Left lung (tissue), 10 donors: ENCODE results near the gene SLBP. TPM values are rescaled to one million over a fixed set of nuclear protein-coding genes. Genes with fewer than 3 reads are reported as not detected.

ENCODE experiments used
- ATAC-seq: fragments of 200-7000 bp; cut with Tn5 transposase; one replicate; pipeline ENCODE4 v1.9.1; 2020; ENCODE audit warnings: moderate library complexity
- DNase-seq, 4 donors: peaks; one replicate each; pipeline ENCODE4 v3.0.0-alpha.2; 2013 to 2020
- H3K27ac ChIP-seq, 2 donors: fragments of 200-600 bp; sonication (generic) in 1 of 2; one replicate each; pipeline versions ENCODE4 v1.5.0 to v1.8.0; 2020 to 2021
- H3K27me3 ChIP-seq, 2 donors: fragments of 200-600 bp; sonication (generic) in 1 of 2; one replicate each; pipeline versions ENCODE4 v1.5.0 to v1.8.0; 2020 to 2021
- H3K36me3 ChIP-seq, 2 donors: fragments of 200-600 bp; sonication (generic) in 1 of 2; one replicate each; pipeline versions ENCODE4 v1.5.0 to v1.8.0; 2020 to 2021
- H3K4me1 ChIP-seq, 2 donors: fragments of 200-600 bp; one replicate each; pipeline ENCODE4 v1.8.0; 2021
- H3K4me3 ChIP-seq, 2 donors: fragments of 200-600 bp; sonication (generic) in 1 of 2; one replicate each; pipeline versions ENCODE4 v1.5.0 to v1.8.0; 2020 to 2021; ENCODE audit warnings: mild to moderate bottlenecking in 1 of 2
- H3K9me3 ChIP-seq, 2 donors: fragments of 200-600 bp; sonication (generic) in 1 of 2; one replicate each; pipeline versions ENCODE4 v1.5.0 to v1.8.0; 2020 to 2021
- CTCF ChIP-seq, 2 donors: fragments of 200-600 bp; sonication (generic) in 1 of 2; IDR thresholded peaks; one replicate each; pipeline versions ENCODE4 v1.5.0 to v1.8.0; 2021; ENCODE audit warnings: antibody characterized with exemption in 2 of 2
- intact Hi-C, 2 donors: fragments of 100-400 bp; cut with DNase I; formaldehyde crosslinking; loops; one replicate each; pipeline versions ENCODE4 v1.11.2 to v1.14.2; 2022
- polyA plus RNA-seq, 6 donors: library from polyadenylated mRNA; unstranded; fragments of 120-200 nt; gene quantifications; one replicate each; pipeline ENCODE4 v1.2.1, GENCODE V29; 2013; ENCODE audit not compliant: insufficient read length in 6 of 6
- total RNA-seq, 2 donors: library from RNA; stranded (reverse); fragmentation: NEBNext Ultra II Directional; extraction: Animal tissue kit (Norgen Biotek cat#: 25700); gene quantifications; one replicate each; pipeline ENCODE4 v1.2.1, GENCODE V29; 2021
- donor health status: DM: no; HTN: yes; CAD: no.
- donor health status: DM: no; HTN: no; CAD: no.

Gene SLBP
- total and polyA plus RNA-seq, 8 donors = 39.1 to 73.0 (median 60.0) TPM

GRCh38 chr4:1750381-1751154, 38.4 kb upstream of the SLBP start:
- no peak for DNase-seq
- intact Hi-C loops = no loop called here
- TF ChIP-seq CTCF (IDR thresholded peaks at IDR 0.05) = no peak
- H3K36me3 ChIP-seq = no peaks in the 10 kb centered on the region
- no peak overlapping the region for H3K4me3 ChIP-seq
- peaks cover 13 to 28% of the 10 kb centered on the region in 2 donors for H3K4me1 ChIP-seq
- H3K27ac ChIP-seq = no peak overlapping the region
- peaks cover 0 to 19% of the 10 kb centered on the region in 2 donors for H3K27me3 ChIP-seq
- no peaks in the 10 kb centered on the region for H3K9me3 ChIP-seq
- no peak for ATAC-seq

- intact Hi-C loops = loop anchor here in 1 of 2 donors (2.0 to 10.0 kb wide), 2 partner anchors 61 to 145 kb away; no protein-coding TSS in a partner anchor
These were observed 37.7 kb upstream of the SLBP start for GRCh38 chr4:1749826-1750225.

DNA sequence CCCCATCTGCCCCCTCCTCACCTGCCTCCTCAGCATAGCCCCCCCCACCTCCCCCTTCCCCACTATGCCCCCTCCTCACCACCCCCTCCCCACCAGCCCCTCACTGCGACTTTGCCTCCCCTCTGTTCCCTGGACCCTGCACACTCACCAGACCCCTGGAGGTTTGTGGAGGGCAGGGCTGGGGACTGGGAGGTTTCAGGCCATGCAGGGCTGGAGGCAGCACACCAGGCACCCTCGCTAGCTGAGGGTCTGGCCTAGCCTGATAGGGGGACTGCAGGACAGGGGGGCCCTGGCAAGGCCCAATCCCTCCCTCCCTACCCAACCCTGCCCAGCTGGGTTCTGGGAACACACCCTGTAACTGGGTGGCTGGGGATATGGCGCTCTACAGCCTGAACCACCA, 37.3 kb upstream of the SLBP start:
- Histone ChIP-seq H3K9me3 (no peaks in the 10 kb centered on the region), H3K36me3 (peaks cover 0 to 10% of the 10 kb centered on the region in 2 donors), H3K27me3 (peaks cover 0 to 19% of the 10 kb centered on the region in 2 donors), H3K4me3 (no peak overlapping the region), H3K27ac (no peak overlapping the region), H3K4me1 (peaks cover 13 to 28% of the 10 kb centered on the region in 2 donors)
- intact Hi-C loops = loop anchor here in 1 of 2 donors (2.0 to 10.0 kb wide), 2 partner anchors 61 to 145 kb away; no protein-coding TSS in a partner anchor
- no peak for ATAC-seq
- DNase-seq = no peak
- no peak for TF ChIP-seq CTCF (IDR thresholded peaks at IDR 0.05)

More at GRCh38 chr4:1749826-1750225, 37.7 kb upstream of the SLBP start:
- no peak for TF ChIP-seq CTCF (IDR thresholded peaks at IDR 0.05)
- no peak for ATAC-seq
- Histone ChIP-seq H3K4me1 (peaks cover 13 to 28% of the 10 kb centered on the region in 2 donors), H3K27me3 (peaks cover 0 to 19% of the 10 kb centered on the region in 2 donors), H3K27ac (no peak overlapping the region), H3K36me3 (peaks cover 0 to 5% of the 10 kb centered on the region in 2 donors), H3K4me3 (no peak overlapping the region), H3K9me3 (no peaks in the 10 kb centered on the region)
- DNase-seq = no peak

DNA sequence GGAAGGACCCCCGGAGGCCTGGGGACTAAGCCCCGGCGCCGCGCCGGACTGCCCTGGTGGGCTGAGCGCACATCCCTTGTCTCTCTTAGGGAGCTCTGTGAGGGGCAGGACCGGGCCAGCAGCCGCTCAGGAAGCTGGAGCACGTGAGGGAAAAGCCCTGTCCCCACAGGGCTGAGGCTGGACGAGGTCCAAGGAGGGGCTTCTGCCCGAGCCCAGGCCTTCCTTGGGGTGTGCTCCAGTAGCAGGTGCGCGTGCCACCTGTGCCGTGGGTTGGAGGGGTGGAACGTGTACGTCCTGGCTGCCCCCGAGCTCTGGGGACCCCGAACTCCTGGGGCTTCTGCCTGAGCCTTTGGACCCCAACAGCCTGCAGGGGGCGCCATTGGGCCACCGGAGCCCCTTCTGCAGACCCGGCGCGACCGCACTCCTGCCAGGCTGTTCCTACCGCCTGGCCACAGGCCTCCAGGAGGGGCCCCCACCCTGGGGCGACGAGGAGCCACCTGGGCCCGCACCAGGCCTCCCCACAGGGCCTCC, 36.4 kb upstream of the SLBP start:
- DNase-seq = peak; percentile 62 to 92 (median 76)
- no peaks in the 10 kb centered on the region for H3K9me3 ChIP-seq
- H3K4me3 ChIP-seq = no peak overlapping the region
- peaks cover 0 to 19% of the 10 kb centered on the region in 2 donors for H3K27me3 ChIP-seq
- H3K4me1 ChIP-seq = peaks cover 13 to 24% of the 10 kb centered on the region in 2 donors
- intact Hi-C loops = loop anchor here in 1 of 2 donors (2.0 to 10.0 kb wide), 2 partner anchors 62 to 146 kb away; no protein-coding TSS in a partner anchor
- peaks cover 0 to 18% of the 10 kb centered on the region in 2 donors for H3K36me3 ChIP-seq
- ATAC-seq = peak; percentile 58
- no peak overlapping the region for H3K27ac ChIP-seq
- peak; percentile 67 to 77 for TF ChIP-seq CTCF (IDR thresholded peaks at IDR 0.05)

DNA sequence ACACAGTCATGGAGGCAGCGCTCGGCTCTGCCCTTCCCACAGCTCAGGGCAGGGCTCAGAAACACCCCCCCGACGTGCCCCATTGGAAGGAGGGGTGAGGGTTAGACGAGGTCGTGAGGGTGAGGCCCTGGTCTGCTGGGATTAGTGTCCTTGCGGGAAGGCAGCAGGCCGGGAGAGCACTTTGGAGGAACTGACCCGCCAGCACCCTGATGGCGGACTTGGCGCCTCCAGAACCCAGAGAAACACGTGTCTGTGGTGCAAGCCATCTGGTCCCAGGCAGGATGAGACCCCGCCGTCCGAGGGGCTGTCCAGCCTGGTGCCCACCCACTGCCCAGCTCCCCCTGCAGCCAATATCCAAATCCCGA, 35.5 kb upstream of the SLBP start:
- Histone ChIP-seq H3K4me1 (peaks cover 7 to 15% of the 10 kb centered on the region in 2 donors), H3K4me3 (no peak overlapping the region), H3K27ac (no peak overlapping the region), H3K9me3 (no peaks in the 10 kb centered on the region), H3K27me3 (peaks cover 0 to 19% of the 10 kb centered on the region in 2 donors), H3K36me3 (peaks cover 0 to 28% of the 10 kb centered on the region in 2 donors)
- TF ChIP-seq CTCF (IDR thresholded peaks at IDR 0.05) = no peak
- intact Hi-C loops = loop anchor here in 1 of 2 donors (10.0 kb wide), 1 partner anchor 147 kb away; no protein-coding TSS in a partner anchor
- DNase-seq = no peak
- no peak for ATAC-seq
